UCSD-AML1 (cell line): Measurements from ENCODE around the gene OAS2.
"Not testable (repeated sequence)": the region's sequence is repeated elsewhere in the genome, so short reads cannot be mapped to it uniquely, and the experiment has no call there.

Experiments used
- DNase-seq: peaks from one replicate; lab custom pipeline; 2025; ENCODE audit not compliant: unreplicated experiment; lab: John Stamatoyannopoulos, UW

Gene OAS2

DNA sequence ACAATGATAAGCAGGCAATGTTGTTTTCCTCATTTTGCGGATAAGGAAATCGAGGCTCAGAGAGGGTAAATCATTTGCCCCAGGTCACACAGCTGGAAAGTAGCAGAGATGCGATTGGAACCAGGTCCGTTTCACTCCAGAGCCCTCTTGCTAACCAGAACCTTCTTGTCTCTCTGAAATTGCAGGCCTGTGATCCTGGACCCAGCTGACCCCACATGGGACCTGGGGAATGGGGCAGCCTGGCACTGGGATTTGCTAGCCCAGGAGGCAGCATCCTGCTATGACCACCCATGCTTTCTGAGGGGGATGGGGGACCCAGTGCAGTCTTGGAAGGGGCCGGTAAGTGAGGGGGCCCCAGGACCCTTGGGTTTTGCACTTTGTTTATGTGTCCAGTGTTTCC lies 30.6 kb upstream of the OAS2 start:
- DNase-seq = no peak

DNA sequence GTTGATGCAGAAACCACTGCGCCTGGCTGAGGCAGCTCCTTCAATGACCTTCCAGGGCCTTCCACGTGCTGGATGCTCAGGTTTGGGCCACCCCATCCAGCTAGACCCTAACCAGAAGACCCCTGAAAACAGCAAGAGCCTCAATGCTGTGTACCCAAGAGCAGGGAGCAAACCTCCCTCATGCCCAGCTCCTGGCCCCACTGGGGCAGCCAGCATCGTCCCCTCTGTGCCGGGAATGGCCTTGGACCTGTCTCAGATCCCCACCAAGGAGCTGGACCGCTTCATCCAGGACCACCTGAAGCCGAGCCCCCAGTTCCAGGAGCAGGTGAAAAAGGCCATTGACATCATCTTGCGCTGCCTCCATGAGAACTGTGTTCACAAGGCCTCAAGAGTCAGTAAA lies 29.5 kb upstream of the OAS2 start:
- DNase-seq = no peak

DNA sequence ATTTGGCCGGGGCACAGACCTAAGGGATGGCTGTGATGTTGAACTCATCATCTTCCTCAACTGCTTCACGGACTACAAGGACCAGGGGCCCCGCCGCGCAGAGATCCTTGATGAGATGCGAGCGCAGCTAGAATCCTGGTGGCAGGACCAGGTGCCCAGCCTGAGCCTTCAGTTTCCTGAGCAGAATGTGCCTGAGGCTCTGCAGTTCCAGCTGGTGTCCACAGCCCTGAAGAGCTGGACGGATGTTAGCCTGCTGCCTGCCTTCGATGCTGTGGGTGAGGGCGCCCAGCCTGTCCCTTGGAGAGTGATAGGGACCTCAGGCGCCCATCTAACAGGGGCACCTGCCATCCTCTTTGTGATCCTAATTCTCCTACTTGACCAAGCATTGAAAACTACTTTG lies 27.6 kb upstream of the OAS2 start:
- no peak for DNase-seq

DNA sequence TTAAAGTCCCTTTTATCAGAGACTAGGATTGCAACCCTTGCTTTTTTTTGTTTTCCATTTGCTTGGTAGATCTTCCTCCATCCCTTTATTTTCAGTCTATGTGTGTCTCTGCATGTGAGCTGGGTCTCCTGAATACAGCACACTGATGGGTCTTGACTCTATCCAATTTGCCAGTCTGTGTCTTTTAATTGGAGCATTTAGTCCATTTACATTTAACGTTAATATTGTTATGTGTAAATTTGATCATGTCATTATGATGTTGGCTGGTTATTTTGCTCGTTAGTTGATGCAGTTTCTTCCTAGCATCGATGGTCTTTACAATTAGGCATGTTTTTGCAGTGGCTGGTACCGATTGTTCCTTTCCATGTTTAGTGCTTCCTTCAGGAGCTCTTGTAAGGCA lies 21.2 kb upstream of the OAS2 start:
- not testable (repeated sequence) for DNase-seq

DNA sequence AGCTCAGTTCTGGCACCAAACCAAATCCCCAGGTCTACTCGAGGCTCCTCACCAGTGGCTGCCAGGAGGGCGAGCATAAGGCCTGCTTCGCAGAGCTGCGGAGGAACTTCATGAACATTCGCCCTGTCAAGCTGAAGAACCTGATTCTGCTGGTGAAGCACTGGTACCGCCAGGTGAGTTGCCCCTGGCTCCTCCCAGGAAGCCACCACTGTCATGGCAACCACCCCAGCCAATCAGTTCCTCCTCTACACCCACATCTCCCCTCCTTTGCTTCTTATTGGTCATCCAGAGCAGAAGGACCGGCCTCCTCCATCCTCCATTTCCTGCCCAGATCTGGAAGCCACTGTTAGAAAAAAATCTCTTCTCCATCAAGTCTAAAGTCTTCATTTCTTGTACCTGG lies 17.2 kb upstream of the OAS2 start:
- DNase-seq = no peak

DNA sequence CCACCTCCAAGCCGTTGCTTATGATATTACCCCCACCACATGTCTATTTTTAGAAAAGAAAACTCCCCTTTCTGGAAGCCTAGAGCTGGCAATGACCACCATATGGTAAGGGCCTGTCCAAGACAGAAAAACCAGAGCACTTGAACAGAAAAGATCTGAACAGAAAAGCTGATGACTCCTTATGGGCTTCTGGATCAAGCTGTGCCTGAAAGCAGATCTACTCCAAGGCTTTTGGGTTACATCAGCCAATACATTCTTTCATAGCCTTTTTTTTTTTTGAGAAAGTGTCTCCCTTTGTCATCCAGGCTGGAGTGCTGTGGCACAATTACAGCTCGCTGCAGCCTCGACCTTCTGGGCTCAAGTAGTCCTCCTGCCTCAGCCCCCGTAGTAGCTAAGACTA lies 16.8 kb upstream of the OAS2 start:
- no peak for DNase-seq

DNA sequence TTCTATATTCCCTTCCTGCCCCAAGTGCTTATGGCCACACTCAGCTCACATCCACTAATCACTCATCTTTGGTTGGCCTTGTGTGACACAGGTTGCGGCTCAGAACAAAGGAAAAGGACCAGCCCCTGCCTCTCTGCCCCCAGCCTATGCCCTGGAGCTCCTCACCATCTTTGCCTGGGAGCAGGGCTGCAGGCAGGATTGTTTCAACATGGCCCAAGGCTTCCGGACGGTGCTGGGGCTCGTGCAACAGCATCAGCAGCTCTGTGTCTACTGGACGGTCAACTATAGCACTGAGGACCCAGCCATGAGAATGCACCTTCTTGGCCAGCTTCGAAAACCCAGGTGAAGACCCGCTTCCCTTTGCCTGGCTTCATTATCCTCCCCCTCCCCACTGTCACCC lies 15.8 kb upstream of the OAS2 start:
- DNase-seq = no peak

DNA sequence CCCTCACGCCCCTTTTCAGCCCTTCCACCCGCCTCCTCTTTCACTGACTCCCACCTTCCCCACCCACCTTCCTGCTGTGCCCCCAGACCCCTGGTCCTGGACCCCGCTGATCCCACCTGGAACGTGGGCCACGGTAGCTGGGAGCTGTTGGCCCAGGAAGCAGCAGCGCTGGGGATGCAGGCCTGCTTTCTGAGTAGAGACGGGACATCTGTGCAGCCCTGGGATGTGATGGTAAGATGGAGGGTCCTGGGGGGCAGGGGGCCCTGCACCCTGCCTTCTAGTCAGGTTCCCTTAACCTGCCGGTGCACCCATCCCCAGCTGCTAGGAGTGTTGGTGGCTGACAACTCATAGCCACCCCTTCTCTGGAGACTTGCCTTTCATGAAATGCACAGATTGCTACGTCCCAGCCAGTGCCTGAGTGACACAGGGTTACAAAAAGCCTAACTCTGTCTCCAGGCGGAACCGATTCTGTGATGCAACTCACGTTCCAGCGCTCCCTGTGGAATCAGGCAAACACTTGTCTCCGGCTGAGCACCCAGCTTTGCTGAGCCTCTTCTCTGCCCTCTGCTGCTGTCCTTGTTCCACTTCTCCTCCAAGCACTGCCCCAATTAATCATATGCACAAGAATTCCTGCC lies 15.0 kb upstream of the OAS2 start:
- no peak for DNase-seq

DNA sequence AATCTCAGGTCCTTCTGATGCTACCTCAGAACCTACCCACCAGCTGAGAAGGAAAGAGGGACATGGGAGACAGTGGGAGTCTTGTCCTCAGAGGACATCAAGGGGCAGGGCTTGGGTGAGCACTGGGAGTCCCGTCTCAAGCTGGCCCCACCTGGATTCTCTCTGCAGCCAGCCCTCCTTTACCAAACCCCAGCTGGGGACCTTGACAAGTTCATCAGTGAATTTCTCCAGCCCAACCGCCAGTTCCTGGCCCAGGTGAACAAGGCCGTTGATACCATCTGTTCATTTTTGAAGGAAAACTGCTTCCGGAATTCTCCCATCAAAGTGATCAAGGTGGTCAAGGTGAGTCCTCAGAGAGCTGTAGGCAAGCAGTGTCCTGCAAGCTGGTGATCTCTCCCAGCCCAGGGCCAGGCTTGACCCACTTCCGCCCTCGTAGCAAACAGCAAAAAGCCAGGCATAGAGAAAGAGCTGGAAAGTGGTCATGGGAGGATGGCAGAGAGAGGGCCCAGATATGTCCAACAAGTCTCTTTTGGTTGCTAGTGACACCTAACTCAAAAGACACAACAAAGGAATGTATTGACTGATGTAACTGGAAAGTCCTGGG lies 14.2 kb upstream of the OAS2 start:
- no peak for DNase-seq

DNA sequence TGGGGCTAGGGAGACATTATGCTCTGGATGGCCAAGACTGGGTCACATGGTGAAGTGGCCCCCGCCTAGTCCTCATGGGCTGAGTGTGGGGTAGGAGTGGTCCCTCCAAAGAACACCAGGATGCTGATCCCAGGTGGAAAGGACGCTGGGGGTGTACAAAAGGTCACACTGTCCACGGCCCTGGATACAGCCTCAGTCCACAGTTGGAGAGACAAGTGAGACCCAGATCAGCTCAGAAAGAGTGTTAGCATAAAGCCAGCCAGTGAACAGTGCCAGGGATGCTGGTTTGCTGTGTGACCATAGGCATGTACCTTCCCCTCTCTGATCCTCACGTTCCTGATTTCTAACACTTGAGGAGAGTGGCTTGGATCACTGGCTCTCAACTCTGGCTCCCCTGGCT lies 13.4 kb upstream of the OAS2 start:
- no peak for DNase-seq

DNA sequence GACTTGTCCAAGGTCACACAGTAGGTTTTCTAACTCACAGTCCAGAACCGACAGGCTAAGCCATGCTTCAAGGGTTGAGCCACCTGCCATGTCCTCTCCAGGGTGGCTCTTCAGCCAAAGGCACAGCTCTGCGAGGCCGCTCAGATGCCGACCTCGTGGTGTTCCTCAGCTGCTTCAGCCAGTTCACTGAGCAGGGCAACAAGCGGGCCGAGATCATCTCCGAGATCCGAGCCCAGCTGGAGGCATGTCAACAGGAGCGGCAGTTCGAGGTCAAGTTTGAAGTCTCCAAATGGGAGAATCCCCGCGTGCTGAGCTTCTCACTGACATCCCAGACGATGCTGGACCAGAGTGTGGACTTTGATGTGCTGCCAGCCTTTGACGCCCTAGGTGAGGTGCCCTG lies 12.7 kb upstream of the OAS2 start:
- no peak for DNase-seq

DNA sequence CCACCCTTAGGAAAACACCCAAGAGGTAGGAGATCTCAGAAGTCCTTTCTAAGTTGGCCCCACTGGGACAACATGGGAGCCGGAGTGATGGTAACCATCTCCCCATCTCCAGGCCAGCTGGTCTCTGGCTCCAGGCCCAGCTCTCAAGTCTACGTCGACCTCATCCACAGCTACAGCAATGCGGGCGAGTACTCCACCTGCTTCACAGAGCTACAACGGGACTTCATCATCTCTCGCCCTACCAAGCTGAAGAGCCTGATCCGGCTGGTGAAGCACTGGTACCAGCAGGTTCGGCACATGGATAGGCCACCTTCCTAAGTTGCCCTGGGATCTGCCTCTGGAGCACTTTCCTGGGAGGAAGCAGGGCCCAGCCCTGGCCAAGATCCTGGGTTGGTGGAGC lies 11.0 kb upstream of the OAS2 start:
- no peak for DNase-seq

DNA sequence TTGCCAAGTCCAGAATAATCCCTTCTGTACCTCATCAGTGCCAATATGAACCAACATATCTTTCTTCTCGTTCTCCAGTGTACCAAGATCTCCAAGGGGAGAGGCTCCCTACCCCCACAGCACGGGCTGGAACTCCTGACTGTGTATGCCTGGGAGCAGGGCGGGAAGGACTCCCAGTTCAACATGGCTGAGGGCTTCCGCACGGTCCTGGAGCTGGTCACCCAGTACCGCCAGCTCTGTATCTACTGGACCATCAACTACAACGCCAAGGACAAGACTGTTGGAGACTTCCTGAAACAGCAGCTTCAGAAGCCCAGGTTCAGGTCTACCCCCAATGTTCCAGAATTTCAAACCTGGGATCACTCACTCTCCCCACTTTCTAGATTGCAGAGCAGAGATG lies 10.5 kb upstream of the OAS2 start:
- no peak for DNase-seq

DNA sequence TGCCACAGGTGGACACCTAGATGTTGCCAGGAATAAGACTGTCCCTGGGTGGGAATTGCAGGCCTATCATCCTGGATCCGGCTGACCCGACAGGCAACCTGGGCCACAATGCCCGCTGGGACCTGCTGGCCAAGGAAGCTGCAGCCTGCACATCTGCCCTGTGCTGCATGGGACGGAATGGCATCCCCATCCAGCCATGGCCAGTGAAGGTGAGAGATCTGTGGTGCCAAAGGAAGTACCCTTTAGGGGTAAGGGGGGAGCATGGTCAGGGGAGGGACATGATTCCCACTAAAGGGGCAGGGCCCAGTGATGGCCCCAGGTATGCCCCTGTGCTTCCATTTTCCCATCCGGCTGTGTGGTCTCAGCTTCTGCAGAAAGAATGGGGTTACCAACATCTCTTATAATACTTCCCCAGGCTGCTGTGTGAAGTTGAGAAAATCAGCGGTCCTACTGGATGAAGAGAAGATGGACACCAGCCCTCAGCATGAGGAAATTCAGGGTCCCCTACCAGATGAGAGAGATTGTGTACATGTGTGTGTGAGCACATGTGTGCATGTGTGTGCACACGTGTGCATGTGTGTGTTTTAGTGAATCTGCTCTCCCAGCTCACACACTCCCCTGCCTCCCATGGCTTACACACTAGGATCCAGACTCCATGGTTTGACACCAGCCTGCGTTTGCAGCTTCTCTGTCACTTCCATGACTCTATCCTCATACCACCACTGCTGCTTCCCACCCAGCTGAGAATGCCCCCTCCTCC lies 8.6 kb upstream of the OAS2 start:
- no peak for DNase-seq

DNA sequence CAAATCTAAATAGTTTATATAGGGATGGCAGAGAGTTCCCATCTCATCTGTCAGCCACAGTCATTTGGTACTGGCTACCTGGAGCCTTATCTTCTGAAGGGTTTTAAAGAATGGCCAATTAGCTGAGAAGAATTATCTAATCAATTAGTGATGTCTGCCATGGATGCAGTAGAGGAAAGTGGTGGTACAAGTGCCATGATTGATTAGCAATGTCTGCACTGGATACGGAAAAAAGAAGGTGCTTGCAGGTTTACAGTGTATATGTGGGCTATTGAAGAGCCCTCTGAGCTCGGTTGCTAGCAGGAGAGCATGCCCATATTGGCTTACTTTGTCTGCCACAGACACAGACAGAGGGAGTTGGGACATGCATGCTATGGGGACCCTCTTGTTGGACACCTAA lies 7.9 kb upstream of the OAS2 start:
- DNase-seq = no peak

DNA sequence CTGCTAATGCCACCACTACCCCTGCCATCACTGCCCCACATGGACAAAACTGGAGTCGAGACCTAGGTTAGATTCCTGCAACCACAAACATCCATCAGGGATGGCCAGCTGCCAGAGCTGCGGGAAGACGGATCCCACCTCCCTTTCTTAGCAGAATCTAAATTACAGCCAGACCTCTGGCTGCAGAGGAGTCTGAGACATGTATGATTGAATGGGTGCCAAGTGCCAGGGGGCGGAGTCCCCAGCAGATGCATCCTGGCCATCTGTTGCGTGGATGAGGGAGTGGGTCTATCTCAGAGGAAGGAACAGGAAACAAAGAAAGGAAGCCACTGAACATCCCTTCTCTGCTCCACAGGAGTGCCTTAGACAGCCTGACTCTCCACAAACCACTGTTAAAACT lies 7.1 kb upstream of the OAS2 start:
- DNase-seq = peak; percentile 52

DNA sequence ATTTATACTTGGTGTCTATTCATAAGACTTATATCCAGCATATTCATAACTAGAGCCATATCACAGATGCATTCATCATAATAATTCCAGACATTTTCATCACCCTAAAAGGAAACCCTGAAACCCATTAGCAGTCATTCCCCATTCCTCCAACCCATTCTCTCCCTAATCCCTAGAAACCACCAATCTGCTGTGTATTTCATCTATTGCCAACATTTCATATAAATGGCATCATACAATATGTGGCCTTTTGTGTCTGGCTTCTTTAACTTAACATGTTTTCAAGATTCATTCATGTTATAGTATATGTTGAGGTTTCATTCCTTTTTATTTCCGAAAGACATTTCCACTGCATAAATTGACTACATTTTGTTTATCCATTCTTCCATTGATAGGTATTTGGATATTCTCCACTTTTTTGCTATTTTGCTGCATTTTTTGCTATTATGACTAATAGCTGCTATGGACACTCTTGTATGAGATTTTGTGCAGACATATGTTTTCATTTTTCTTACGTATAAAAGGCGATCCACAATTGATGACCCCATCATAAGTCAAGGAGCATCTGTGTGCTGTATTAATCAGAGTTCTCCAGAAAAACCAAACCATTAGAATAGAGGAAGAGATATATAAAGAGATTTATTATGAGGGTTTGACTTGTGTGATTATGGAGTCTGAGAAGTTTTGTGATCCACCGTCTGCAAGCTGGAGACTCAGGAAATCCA lies 5.1 kb upstream of the OAS2 start:
- no peak for DNase-seq

DNA sequence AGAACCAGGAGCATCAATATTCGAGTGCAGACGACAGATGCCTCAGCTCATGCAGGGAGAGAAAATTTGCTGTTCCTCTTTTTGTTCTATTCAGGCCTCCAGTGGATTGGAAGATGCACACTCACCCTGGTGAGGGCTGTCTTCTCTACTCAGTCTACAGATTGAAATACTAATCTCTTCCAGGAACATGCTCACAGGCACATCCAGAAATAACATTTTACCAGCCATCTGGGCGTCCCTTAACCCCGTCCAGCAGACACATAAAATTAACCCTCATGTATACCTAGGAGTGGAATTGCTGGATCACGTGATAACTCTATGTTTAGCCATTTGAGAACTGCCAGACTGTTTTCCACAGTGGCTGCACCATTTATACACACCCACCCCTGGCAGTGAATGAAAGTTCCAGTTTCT lies 4.5 kb upstream of the OAS2 start:
- DNase-seq = no peak

DNA sequence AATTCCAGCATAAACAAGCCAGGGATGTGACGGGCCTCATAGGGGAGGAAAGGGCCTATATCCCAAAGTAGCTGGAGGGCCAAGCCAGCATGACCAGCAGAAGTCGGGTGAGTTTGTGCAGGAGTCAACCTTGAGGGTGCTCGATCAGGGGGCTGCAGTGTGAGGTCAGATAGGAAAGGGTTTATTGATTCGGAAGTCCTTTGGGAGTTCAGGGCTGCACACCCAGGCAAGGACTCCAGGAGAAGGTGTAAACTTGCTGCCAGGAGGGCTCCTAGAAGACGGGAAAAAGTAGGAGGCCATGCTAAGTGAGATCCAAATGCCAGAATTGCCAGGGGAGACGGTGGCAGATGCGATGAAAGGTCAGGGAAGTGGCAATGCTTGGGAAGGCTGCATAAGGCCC lies 3.4 kb upstream of the OAS2 start:
- no peak for DNase-seq

DNA sequence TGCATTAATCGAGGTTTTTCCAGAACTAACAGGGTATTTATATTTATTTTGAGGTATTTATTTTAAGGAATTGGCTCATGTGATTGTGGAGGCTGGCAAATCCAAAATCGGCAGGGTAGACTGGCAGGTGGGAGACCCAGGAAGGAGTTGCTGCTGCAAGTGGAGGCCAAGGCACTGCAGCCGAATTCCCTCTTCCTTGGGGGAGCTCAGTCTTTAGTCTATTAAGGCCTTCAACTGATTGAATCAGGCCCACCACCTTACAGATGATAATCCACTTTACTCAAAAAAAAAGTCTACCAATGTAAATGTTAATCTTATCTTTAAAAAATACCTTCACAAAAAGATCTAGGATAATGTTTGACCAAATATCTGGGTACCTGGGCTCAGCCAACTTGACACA lies 1.2 kb upstream of the OAS2 start:
- DNase-seq = no peak

DNA sequence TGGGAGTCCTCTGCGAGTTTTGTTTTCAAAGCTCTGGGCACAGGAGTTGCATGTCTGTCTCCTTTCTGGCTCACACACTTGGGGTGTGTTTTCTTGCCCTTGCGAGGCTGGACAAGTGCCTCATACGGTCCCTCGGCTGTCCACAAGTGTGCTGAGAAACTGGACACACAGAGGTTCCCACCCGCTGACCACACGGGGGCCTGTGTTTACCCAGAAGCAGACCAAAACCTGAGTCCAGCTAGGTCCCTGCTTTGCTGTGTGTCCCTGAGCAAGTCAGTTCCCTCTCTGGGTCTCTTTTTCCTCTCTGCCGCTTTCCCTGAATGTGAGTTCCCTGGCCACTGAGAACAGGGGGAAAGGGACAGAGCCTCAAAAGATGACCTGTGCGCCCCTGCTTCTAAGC lies 678 bp upstream of the OAS2 start:
- DNase-seq = no peak
